GM18508 (cell line): ENCODE data around the gene DPEP3.
"Not testable (repeated sequence)": the region's sequence is repeated elsewhere in the genome, so short reads cannot be mapped to it uniquely, and the experiment has no call there.

Source experiments
- ATAC-seq: cut with Tn5 transposase; IDR thresholded peaks from one replicate; pipeline ENCODE4 v1.9.1; 2021; ENCODE audit warnings: moderate number of reproducible peaks; ENCODE audit not compliant: insufficient read depth, unreplicated experiment

The DPEP3 gene

GRCh38 chr16:67948015-67948414 is 32.3 kb downstream of the DPEP3 start:
- ATAC-seq, result no peak

GRCh38 chr16:67946966-67947558 is 33.2 kb downstream of the DPEP3 start:
- no peak for ATAC-seq

- ATAC-seq, result no peak
Measured at GRCh38 chr16:67946128-67946569, 34.1 kb downstream of the DPEP3 start.

- no peak for ATAC-seq
Measured at GRCh38 chr16:67945392-67945933, 34.8 kb downstream of the DPEP3 start.

- ATAC-seq, result no peak
Measured at GRCh38 chr16:67944690-67945391, 35.5 kb downstream of the DPEP3 start.

GRCh38 chr16:67943619-67944504 is 36.4 kb downstream of the DPEP3 start, which contains the start of gene LCAT:
LCAT (minus strand) TSS chr16:67944120; CDS start chr16:67944101, 19 bp downstream.
- ATAC-seq, result no peak

GRCh38 chr16:67943256-67943618 is 37.1 kb downstream of the DPEP3 start:
- ATAC-seq, result no peak

GRCh38 chr16:67942510-67943255 is 37.6 kb downstream of the DPEP3 start:
- no peak for ATAC-seq

- no peak for ATAC-seq
Measured at GRCh38 chr16:67942200-67942509, 38.1 kb downstream of the DPEP3 start.

GRCh38 chr16:67941469-67942199 is 38.7 kb downstream of the DPEP3 start:
- no peak for ATAC-seq

- no peak for ATAC-seq
Measured at GRCh38 chr16:67940446-67941089, 39.7 kb downstream of the DPEP3 start.

- no peak for ATAC-seq
Measured at GRCh38 chr16:67939507-67940445, 40.5 kb downstream of the DPEP3 start.

- not testable (repeated sequence) for ATAC-seq
Measured at GRCh38 chr16:67937713-67938112, 42.6 kb downstream of the DPEP3 start.

GRCh38 chr16:67936880-67937605 is 43.3 kb downstream of the DPEP3 start:
- peak; percentile 34 for ATAC-seq

- ATAC-seq, result no peak
Measured at GRCh38 chr16:67936124-67936879, 44.0 kb downstream of the DPEP3 start, which contains the start of gene PSMB10. PSMB10 (minus strand) TSS chr16:67936850; CDS start chr16:67936749, 101 bp downstream.

GRCh38 chr16:67935402-67936123 is 44.7 kb downstream of the DPEP3 start:
- ATAC-seq, result peak; percentile 83
